Measurements from ENCODE around the gene NSD1. TPM values are rescaled to one million over a fixed set of nuclear protein-coding genes. Genes with fewer than 3 reads are reported as not detected.

NSD1 gene
- total and polyA plus RNA-seq, 9 of the 15 experiments (the other 6 are each of a cell fraction or from before 2014, with no cell fraction given): 3.8 to 51.0 (median 24.7) TPM

DNA sequence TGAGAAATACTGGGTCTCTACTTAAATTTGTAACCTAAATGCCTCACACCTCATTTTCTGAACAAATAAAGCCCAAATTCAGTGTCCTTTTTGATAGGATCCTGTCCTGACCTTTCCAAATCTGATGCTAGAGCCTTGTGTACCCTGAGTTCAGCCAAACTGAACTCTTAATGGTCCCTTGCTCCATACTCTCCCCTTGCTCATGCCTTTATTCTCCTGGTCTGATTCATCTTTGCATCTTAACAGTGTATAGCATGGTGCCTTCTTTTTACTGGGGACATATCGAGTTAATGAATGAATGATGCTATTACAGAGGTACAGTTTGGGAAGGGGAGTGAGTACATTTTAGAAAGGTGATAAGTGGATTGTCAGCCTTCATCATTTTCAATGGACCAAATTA is 9.2 kb downstream of the NSD1 start:
- FAIRE-seq (peak; percentile 29), DNase-seq (ENCODE audit: extremely low read depth in 1 of 4, low spot score in 3 of 4) (no peak), ATAC-seq (0 out of 3 replicates have a peak, but pooled peaks have one; percentile 13)
- ChIA-PET POLR2A (interaction anchor here (0.8 kb wide), 1 partner anchor 11 kb away, joined by 3 read pairs; no protein-coding TSS in a partner anchor), CTCF (ENCODE audit: low intra/inter-chr PET ratio) (no interaction called here)
- intact Hi-C loops (cut with micrococcal nuclease): no loop called here
- Histone ChIP-seq H3K27me3 (ENCODE audit: control insufficient read depth in 2 of 2, insufficient read depth in 2 of 2, low read length in 2 of 2) (no peaks in the 10 kb centered on the region), H4K20me1 (replicated peaks; ENCODE audit: control insufficient read depth, insufficient read depth, low read length) (0 out of 2 replicates have a peak, but pooled peaks cover 3% of the 10 kb centered on the region), H3K27ac (ENCODE audit: extremely low read depth, low read depth, low read length) (no peak overlapping the region), H3K79me2 (ENCODE audit: control insufficient read depth, insufficient read depth, low read length) (peaks cover 73% of the 10 kb centered on the region), H3K9ac (ENCODE audit: insufficient read depth in 1 of 2, low read depth in 2 of 2, low read length in 2 of 2) (no peak overlapping the region), H3K4me3 (no peak overlapping the region), H3K9me3 (replicated peaks; ENCODE audit: control insufficient read depth, insufficient read depth, low read depth, low read length) (no peaks in the 10 kb centered on the region), H3K4me2 (ENCODE audit: insufficient read depth, low read length) (no peak overlapping the region), H2AFZ (ENCODE audit: low read depth, low read length) (no peak overlapping the region), H3K4me1 (replicated peaks in 1 of 2; ENCODE audit: control insufficient read depth in 2 of 2, insufficient read depth in 2 of 2, low read length in 2 of 2) (peaks cover 0 to 2% of the 10 kb centered on the region in 2 experiments; a peak in 2 of 5 replicates), H3K9me1 (ENCODE audit: control insufficient read depth, insufficient read depth, low read length) (no peaks in the 10 kb centered on the region), H3K36me3 (ENCODE audit: control insufficient read depth, insufficient read depth, low read length) (peaks cover 79% of the 10 kb centered on the region; the same call in 2 of the 3 replicates)
- WGBS (ENCODE audit: insufficient coverage, low coverage, missing lambda C conversion rate): 80% methylated on average over 1 of the region's 1 CpG
- TF ChIP-seq ZNF586 (CRISPR knock-in tag; conservative IDR thresholded peaks at IDR 0.05) (no peak), ZNF75A (CRISPR knock-in tag; IDR thresholded peaks at IDR 0.05) (no peak), ZBTB1 (CRISPR knock-in tag; IDR thresholded peaks at IDR 0.05; ENCODE audit: borderline replicate concordance, low read depth) (no peak)
- TF ChIP-seq, protein P1, sequence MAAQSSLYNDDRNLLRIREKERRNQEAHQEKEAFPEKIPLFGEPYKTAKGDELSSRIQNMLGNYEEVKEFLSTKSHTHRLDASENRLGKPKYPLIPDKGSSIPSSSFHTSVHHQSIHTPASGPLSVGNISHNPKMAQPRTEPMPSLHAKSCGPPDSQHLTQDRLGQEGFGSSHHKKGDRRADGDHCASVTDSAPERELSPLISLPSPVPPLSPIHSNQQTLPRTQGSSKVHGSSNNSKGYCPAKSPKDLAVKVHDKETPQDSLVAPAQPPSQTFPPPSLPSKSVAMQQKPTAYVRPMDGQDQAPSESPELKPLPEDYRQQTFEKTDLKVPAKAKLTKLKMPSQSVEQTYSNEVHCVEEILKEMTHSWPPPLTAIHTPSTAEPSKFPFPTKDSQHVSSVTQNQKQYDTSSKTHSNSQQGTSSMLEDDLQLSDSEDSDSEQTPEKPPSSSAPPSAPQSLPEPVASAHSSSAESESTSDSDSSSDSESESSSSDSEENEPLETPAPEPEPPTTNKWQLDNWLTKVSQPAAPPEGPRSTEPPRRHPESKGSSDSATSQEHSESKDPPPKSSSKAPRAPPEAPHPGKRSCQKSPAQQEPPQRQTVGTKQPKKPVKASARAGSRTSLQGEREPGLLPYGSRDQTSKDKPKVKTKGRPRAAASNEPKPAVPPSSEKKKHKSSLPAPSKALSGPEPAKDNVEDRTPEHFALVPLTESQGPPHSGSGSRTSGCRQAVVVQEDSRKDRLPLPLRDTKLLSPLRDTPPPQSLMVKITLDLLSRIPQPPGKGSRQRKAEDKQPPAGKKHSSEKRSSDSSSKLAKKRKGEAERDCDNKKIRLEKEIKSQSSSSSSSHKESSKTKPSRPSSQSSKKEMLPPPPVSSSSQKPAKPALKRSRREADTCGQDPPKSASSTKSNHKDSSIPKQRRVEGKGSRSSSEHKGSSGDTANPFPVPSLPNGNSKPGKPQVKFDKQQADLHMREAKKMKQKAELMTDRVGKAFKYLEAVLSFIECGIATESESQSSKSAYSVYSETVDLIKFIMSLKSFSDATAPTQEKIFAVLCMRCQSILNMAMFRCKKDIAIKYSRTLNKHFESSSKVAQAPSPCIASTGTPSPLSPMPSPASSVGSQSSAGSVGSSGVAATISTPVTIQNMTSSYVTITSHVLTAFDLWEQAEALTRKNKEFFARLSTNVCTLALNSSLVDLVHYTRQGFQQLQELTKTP (IDR thresholded peaks at IDR 0.05; ENCODE audit: low read depth in 1 of 2, partially characterized antibody in 2 of 2): no peak
- in situ Hi-C loops (cut with MboI): no loop called here
- TSS peak; percentile 17 for BruUV-seq (replicated peaks)

All from K562 (cell line).